Activated CD8-positive, alpha-beta T cell treated with anti-CD3 and anti-CD28 coated beads for 36 hours (primary cell): ENCODE results near the gene UNC5CL. TPM values are rescaled to one million over a fixed set of nuclear protein-coding genes. Genes with fewer than 3 reads are reported as not detected.

ENCODE experiments used
- ATAC-seq: fragments of 200-7000 bp; cut with Tn5 transposase; one replicate; pipeline ENCODE4 v1.10.0; 2021; ENCODE audit warnings: mild to moderate bottlenecking, moderate library complexity
- CTCF ChIA-PET: fragments of 350-600 bp; sonication (Branson Sonifier 250); formaldehyde crosslinking; loops from one replicate; lab custom pipeline; 2021; ENCODE audit warnings: antibody characterized with exemption; lab: Charles Lee
- POLR2A ChIA-PET: fragments of 350-600 bp; sonication (Branson Sonifier 250); formaldehyde crosslinking; loops from one replicate; lab custom pipeline; 2021; ENCODE audit warnings: antibody characterized with exemption; lab: Charles Lee
- DNase-seq: peaks from one replicate; pipeline ENCODE4 v3.0.0-alpha.2; 2020
- H3K27ac Mint-ChIP-seq: one replicate; pipeline ENCODE4 v1.8.0; 2021; ENCODE audit warnings: mild to moderate bottlenecking, mixed read lengths
- H3K27me3 Mint-ChIP-seq: one replicate; pipeline ENCODE4 v1.8.0; 2021; ENCODE audit warnings: mixed read lengths
- H3K36me3 Mint-ChIP-seq: one replicate; pipeline ENCODE4 v1.8.0; 2021; ENCODE audit warnings: low read depth, mixed read lengths
- H3K4me1 Mint-ChIP-seq: one replicate; pipeline ENCODE4 v1.8.0; 2021; ENCODE audit warnings: low read depth, mixed read lengths
- H3K4me3 Mint-ChIP-seq: one replicate; pipeline ENCODE4 v1.8.0; 2021; ENCODE audit warnings: mild to moderate bottlenecking, moderate library complexity, mixed read lengths
- H3K9me3 Mint-ChIP-seq: one replicate; pipeline ENCODE4 v1.8.0; 2021; ENCODE audit warnings: mixed read lengths
- CTCF ChIP-seq: fragments of 200-600 bp; IDR thresholded peaks from one replicate; pipeline ENCODE4 v1.8.0; 2022; ENCODE audit warnings: antibody characterized with exemption, mild to moderate bottlenecking
- intact Hi-C: fragments of 100-400 bp; cut with micrococcal nuclease; formaldehyde crosslinking; loops from one replicate; pipeline ENCODE4 v1.10.0; 2022
- total RNA-seq, 2 experiments: library from RNA; stranded (reverse); gene quantifications; one replicate each; pipeline ENCODE4 v1.2.3, GENCODE V29; 2021

Gene UNC5CL
- total RNA-seq, 2 experiments from 2014 or later = 2.3 to 2.6 TPM

GRCh38 chr6:41043151-41043550, 4.1 kb upstream of the UNC5CL start:
- DNase-seq (no peak), ATAC-seq (no peak)
- TF ChIP-seq CTCF = no peak
- Mint-ChIP-seq H3K9me3 (no peaks in the 10 kb centered on the region), H3K27me3 (no peaks in the 10 kb centered on the region), H3K27ac (no peak overlapping the region), H3K4me3 (no peak overlapping the region), H3K4me1 (peaks cover 8% of the 10 kb centered on the region), H3K36me3 (peaks cover 2% of the 10 kb centered on the region)
- ChIA-PET CTCF (interaction anchor here (5.1 kb wide), 1 partner anchor 14 kb away, joined by 48 read pairs; no protein-coding TSS in a partner anchor), POLR2A (interaction anchor here (1.2 kb wide), 1 partner anchor 11 kb away, joined by 3 read pairs; no protein-coding TSS in a partner anchor)
- intact Hi-C loops = no loop called here

DNA sequence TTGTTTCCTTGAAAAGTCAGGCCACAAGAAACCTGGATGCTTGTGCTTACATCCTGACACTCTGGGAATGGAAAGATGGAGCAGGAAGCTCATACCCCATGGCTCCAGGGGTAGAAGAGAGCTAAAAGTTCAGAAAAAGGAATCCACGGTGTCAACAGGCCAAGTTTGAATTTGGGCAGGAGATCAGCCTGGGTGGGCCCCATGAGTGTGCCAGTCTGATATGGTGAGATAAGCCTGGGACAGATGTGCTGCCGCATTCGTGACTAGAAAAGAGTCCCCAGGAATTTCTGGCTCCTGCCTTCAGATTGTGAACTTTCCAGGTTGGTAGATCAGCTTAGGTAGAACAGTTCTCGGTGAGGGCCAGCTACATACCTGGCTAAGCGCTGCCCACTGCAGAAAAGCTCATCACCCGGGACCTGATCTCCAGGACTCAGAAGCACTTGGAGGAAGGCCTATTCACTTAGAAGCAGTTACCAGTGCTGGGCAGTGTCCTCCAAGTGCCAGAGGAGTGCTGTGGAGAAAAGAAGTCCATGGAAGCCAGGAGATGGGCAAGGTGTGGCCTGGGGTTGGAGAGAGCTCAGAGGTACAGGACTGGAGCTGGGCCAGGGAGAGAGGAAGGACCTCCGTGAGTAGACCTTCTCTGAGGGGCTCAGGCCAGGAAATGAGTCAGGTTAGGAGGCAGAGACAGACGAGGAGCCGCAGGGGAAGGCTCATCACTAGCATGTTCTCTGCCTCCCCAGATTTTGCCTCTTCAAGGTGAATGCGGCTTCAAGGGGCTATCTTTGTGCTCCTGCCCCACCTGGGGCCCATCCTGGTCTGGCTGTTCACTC, 3.4 kb upstream of the UNC5CL start, which contains the start of gene TSPO2:
TSS of gene TSPO2 (plus strand) at position 242 of the 830 bp plus-strand sequence. CDS start at position 761, 519 bp downstream.
- no peak within 1 kb of the TSS for H3K4me3 Mint-ChIP-seq
- TF ChIP-seq CTCF = no peak
- POLR2A ChIA-PET = interaction anchor here (1.2 to 1.4 kb wide), 2 partner anchors 11 to 13 kb away, joined by 3 to 6 read pairs; no protein-coding TSS in a partner anchor
- H3K36me3 Mint-ChIP-seq = peaks cover 2% of the 10 kb centered on the region
- ATAC-seq (no peak), DNase-seq (no peak)
- no peaks in the 10 kb centered on the region for H3K9me3 Mint-ChIP-seq
- H3K27ac Mint-ChIP-seq = no peak within 1 kb of the TSS
- H3K4me1 Mint-ChIP-seq = peaks cover 8% of the 10 kb centered on the region
- CTCF ChIA-PET = interaction anchor here (0.7 to 5.1 kb wide), 2 partner anchors 14 to 34 kb away, joined by 3 to 48 read pairs; no protein-coding TSS in a partner anchor
- intact Hi-C loops = no loop called here
- no peaks in the 10 kb centered on the region for H3K27me3 Mint-ChIP-seq

GRCh38 chr6:41040940-41041536, 2.0 kb upstream of the UNC5CL start:
- CTCF ChIA-PET = interaction anchor here (2.8 to 5.1 kb wide), 2 partner anchors 9 to 12 kb away, joined by 20 to 48 read pairs; no protein-coding TSS in a partner anchor
- no peak overlapping the region for H3K4me3 Mint-ChIP-seq
- H3K27me3 Mint-ChIP-seq = no peaks in the 10 kb centered on the region
- DNase-seq = no peak
- peaks cover 2% of the 10 kb centered on the region for H3K36me3 Mint-ChIP-seq
- ATAC-seq = peak; percentile 19
- no peaks in the 10 kb centered on the region for H3K9me3 Mint-ChIP-seq
- POLR2A ChIA-PET = interaction anchor here (1.4 kb wide), 1 partner anchor 11 kb away, joined by 6 read pairs; no protein-coding TSS in a partner anchor
- TF ChIP-seq CTCF = no peak
- H3K4me1 Mint-ChIP-seq = peaks cover 8% of the 10 kb centered on the region
- intact Hi-C loops = no loop called here
- H3K27ac Mint-ChIP-seq = no peak overlapping the region

- Mint-ChIP-seq H3K36me3 (peaks cover 2% of the 10 kb centered on the region), H3K4me3 (no peak overlapping the region), H3K27ac (no peak overlapping the region), H3K27me3 (no peaks in the 10 kb centered on the region), H3K9me3 (no peaks in the 10 kb centered on the region), H3K4me1 (peaks cover 8% of the 10 kb centered on the region)
- ATAC-seq (peak; percentile 68), DNase-seq (peak; percentile 34)
- ChIA-PET POLR2A (interaction anchor here (0.6 to 1.1 kb wide), 2 partner anchors 23 to 51 kb away, joined by 3 to 4 read pairs; no protein-coding TSS in a partner anchor), CTCF (interaction anchor here (0.8 to 5.1 kb wide), 17 partner anchors 9 to 160 kb away, joined by 3 to 48 read pairs (median 6); partner anchors contain the start of genes APOBEC2 and TREML2)
- no peak for TF ChIP-seq CTCF
- intact Hi-C loops = no loop called here
Observed at GRCh38 chr6:41040101-41040939, 1.3 kb upstream of the UNC5CL start.
